ENCODE measurements around the gene LILRB4.
"Not testable (repeated sequence)": the region's sequence is repeated elsewhere in the genome, so short reads cannot be mapped to it uniquely, and the experiment has no call there.

GRCh38 chr19:54624234-54624633 lies 38.6 kb upstream of the LILRB4 start:
- not testable (repeated sequence) for TF ChIP-seq CTCF, POLR2AphosphoS5 (IDR thresholded peaks at IDR 0.05)

Data from suprapubic skin (tissue), 3 donors.